HG03060 (cell line): Measurements from ENCODE around the gene MVK.

ENCODE experiments used
- ATAC-seq: cut with Tn5 transposase; IDR thresholded peaks from one replicate; pipeline ENCODE4 v1.9.1; 2021; ENCODE audit warnings: low read depth, moderate number of reproducible peaks; ENCODE audit not compliant: unreplicated experiment

MVK gene

DNA sequence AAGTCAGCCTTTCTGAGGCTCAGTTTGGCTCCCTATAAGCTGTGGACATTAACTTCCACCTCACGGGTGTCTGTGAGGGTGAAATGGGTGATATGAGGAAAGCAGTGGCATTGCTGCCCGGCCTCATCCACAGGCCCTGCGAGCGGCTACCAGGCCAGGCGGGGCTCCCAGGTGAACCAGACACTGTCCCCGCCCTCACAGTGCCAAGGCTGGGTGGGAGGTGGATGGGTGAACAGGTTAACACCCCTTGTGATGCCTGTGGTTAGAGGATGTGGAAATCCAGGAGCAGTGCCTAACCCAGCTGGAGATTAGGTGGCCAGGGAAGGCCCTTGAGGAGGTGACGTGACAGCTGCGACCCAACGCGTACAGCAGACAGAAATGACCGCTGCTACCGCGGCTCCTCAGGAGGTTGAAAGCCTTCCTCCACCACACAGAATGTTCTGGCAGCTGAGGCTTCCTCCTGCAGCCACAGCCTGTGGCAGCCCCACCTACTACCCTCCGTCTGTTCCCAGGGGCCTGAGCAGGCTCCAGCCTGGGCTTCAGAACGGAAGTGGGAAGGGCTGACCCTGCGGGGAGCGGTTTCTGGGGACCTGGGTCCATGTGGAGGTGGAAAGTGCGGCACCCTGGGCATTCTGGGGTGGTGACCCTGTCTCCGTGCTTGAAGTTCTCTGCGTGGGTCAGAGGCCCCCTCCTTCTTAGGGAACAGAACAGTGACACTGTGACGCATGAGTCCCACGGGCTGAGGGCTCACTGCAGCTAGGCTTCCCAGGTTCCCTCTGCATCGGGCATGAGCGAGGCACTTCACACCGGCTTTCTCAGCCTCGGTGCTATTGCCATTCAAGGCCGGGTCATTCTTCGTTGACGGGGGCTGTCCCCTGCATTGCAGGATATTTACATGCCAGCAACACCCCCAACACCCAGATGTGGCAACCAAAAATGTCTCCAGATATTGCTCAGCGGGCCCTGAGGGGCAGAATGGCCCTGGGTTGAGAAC, 10.0 kb upstream of the MVK start:
- no peak for ATAC-seq

DNA sequence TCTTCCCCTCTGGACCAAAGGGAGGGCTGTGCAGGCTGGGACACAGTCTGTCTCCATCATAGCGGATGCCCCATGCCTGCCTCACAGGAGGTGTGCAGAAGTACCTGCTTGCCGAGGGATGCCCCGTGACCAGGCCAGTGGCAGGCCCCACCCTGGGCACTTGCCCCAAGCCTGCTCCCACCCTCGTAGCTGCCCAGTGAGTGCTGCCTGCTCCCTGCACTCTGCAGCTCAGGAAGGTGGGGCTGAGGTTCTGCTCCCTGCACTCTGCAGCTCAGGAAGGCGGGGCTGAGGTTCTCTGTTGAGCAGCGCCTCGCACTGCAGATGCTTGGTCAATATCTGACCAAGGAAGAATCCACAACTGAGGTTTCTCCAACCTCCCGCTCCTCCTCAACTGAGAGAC, 7.2 kb upstream of the MVK start:
- no peak for ATAC-seq

DNA sequence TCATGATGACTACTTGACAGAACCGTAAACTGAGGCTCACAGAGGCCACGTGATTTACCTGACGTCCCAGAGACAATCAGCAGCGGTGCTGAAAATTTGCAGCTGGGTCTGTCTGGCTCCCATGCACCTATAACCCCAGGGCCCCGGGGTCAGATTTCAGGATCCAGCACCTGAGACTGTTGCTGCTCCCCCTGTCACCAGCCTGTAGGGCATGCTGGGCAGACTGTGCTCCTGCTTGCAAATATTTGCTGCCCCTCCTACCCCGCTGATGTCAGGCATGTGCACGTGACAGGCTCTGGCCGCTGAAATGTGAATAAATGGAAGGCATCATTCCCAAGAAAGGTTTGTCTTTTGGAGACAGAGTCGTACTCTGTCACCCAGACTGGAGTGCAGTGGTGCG, 6.3 kb upstream of the MVK start:
- no peak for ATAC-seq

DNA sequence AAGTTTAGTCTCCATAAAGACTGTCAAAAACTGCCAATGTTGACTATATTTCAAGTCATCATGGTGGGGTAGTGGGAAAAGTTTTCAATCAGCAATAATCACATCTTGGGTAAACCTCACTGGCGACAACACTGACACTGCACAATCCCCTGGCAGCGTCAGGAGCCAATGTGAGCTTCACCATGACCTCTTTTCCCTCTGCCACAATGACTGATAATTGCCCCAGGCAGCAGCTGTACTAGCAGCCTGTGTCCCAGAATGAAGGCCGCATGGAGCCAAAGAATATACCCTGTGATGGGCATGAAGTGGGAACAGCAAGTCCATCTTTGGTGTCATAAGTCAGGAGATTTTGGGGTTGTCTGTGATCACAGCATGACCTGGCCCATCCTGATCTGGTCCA, 5.6 kb upstream of the MVK start:
- no peak for ATAC-seq

DNA sequence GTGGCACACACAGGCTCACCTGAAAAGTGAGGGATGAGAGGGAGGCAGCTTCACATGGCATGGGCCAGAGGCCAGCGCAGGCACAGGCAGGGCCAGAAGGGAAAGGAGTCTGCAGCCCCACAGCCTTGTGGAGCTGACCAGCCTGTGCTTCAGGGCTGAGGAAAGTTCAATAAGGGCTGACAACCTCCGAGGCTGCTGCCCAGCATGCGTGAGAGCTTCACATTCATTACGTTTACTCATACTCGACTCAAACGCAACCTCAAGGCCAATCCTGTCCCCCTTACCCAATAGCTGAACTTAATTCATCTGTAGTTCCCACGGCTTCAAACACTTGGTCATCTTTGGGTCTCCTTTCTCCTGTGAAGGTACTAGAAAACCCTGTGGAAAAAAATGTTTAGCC, 5.1 kb upstream of the MVK start:
- ATAC-seq = no peak

DNA sequence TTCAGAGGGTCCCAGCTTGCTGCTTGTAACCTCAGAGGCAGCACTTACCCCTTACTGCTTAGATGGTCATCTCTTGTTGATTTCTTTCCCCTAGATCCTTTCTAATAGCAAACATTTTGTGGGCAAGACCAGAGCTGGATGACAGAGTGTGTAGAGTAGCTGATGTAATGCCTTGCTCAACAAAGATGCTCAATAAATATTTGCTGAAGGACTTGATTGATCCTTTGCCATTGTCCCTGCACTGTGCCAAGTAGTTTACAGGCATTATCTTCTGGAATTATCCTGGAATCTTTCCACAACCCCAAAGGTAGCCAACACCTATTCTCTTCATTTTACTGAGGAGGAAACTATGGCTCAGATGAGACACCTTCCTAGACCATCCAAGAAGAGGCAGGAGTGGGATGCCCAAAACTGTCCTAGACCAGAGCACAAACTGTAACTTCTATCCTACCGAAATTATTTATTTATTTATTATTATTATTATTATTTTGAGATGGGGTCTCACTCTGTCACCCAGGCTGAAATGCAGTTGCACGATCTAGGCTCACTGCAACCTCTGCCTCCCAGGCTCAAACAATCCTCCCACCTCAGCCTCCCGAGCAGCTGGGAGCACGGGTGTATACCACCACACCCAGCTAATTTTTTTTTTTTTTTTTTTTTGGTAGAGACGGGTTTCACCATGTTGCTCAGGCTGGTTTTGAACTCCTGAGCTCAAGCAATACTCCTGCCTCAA, 1.7 kb upstream of the MVK start:
- no peak for ATAC-seq

DNA sequence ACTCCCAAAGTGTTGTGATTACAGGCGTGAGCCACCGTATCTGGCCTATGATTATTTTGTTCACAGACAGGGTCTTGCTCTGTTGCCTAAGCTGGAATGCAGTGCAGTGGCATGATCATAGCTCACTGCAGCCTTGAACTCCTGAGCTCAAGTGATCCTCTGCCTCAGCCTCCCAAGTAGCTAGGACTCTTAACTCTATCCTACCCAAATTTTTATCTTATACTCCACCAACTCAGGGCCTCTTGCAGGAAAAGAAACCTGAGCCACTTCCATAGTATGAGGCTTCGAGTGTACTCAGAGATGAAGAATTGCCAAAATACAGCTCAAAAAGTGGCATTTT, 1.1 kb upstream of the MVK start:
- no peak for ATAC-seq

DNA sequence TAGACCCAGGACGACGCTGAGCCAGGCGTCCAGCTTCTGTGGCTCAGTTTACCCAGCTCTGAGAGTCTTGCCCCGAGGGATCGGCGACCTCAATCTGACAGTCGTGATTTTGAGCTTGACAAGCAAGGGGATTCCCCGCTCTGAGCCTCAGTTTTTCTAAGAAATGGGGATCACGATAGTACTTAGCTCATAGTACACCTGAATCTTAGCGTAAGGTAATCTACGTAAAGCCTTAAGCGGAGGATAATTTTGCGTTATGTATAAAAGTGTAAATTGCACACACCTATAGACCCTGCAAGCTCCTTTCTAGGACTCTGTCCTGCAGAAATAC, 285 bp downstream of the MVK start:
- ATAC-seq = no peak

DNA sequence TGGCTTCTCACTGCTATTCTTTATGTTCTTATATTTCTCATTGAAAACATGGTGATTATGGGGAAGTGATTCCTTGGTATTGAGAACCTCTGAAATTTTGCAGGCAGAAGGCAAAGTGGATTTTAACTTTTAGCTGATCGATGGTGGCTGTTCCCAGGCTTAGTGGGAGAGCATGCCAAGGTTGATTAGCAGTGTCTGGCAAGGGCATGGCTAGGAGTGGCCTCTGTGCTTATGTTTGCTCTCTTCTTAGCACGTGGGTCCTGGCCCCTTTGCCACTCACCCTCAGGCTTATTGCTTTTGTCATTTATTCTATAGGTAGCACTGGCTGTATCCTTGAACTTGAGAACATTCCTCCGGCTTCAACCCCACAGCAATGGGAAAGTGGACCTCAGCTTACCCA, 2.1 kb downstream of the MVK start:
- ATAC-seq = no peak

DNA sequence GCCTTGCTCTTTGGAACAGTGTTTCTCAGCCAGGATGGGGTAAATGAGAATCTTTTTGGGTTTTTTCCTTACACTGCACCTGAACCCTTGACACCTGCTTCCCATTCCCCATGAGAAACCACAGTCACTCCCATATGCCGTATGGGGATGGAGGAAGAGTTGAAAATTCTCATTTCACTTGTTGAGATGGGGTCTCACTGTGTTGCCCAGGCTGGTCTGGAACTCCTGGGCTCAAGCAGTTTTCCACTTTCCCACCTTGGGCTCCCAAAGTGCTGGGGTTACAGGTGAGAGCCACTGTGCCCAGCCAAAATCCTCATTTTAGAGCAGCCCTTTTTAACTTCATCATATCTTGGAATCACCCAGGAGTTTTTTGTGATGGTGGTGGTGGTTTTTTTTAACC, 3.7 kb downstream of the MVK start:
- no peak for ATAC-seq

DNA sequence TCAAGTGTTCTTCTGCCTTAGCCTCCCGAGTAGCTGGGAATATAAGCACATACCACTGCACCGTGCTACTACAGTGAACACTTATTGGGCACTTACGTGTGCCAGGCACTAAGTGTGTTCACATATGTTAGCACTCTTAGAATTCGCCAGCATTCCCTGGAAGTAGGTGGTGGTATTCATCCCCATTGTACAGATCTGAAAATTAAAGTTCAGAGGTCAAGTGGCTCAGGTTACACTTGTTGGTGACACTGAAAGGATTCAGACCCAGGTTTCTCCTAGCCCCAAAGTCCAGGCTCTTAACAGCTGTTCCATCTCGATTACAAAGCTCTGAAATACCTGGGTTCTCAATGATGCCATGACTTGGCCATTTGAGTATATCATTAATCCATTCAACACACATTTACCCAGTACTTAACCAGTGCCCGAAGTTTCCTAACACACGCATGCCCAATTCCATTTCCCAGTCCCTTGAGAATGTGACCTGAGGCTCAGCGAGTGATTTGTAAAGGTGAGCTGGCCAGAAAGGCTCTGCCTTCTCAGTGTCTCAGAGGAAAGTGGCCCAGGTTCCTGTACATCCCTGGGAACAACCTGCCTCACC, 4.8 kb downstream of the MVK start:
- ATAC-seq = no peak

DNA sequence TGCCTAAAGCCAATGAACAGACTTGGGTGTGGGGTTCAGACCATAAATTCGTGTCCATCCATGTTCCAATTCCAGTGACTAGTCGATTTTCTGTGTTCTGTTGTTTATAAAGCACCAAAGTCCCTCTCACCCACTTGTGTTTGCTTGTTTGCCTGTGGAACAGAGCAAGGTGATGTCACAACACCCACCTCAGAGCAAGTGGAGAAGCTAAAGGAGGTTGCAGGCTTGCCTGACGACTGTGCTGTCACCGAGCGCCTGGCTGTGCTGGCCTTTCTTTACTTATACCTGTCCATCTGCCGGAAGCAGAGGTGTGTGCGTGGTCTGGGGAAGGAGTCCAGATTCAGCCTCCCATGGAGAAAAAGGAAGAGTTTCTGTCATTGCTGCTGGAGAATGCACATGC, 6.0 kb downstream of the MVK start:
- ATAC-seq = no peak

DNA sequence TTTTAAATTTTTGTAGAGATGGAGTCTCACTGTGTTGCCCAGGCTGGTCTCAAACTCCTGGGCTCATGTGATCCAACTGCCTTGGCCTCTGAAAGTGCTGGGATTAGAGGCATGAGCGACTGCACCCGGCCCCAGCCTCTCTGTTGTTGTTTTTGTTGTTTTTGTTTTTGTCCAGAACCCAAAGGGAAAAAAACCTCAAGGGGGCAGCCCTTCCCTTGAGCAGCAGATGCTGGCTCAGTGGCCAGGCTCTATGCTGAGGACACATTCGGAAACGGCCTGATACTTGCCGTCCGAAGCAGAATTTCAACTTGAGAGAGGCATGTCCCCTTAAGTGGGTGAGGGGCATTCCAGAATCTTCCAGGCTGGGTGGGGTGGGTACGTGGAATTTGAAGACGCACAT, 6.7 kb downstream of the MVK start:
- ATAC-seq = no peak

DNA sequence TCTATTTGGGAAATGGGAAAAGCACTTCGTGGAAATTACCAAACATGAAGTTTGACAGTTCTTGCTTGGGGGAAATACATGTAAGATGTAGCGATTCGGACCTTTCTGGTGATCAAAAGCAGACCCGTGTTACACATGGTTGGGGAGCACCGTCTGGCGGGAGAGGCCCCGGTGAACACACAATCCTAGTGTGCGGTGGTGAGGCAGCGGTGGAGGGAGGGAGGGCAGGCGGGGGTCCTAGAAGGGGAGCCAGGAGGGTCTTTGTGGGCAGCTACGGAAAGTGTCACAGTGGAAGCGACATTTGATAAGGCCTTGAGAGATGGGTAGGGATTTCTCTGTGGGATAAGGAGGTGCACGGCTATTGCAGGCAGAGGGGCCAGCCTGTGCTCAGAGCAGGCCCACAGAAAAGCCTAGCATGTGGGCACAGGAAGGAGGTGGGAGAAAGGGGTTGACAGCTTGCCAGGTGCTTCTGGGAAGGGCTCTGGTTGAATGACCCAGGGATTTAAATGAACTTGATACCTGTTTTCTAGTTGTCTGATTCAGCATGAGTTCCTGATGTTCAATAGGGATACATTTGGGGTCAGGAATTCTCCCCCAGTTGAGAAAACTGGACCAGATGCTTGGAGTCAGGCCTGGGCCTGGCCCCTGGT, 7.2 kb downstream of the MVK start:
- no peak for ATAC-seq

DNA sequence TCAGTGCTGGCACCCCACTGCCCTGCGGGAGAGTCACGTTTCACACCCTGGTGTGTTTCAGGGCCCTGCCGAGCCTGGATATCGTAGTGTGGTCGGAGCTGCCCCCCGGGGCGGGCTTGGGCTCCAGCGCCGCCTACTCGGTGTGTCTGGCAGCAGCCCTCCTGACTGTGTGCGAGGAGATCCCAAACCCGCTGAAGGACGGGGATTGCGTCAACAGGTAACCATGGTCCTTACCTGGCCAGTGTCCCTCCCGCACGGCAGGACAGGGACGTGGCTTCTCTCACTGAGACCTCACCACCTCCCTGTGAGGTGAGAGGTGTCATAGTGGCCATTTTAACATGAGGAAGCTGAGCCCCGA, 7.7 kb downstream of the MVK start:
- no peak for ATAC-seq

DNA sequence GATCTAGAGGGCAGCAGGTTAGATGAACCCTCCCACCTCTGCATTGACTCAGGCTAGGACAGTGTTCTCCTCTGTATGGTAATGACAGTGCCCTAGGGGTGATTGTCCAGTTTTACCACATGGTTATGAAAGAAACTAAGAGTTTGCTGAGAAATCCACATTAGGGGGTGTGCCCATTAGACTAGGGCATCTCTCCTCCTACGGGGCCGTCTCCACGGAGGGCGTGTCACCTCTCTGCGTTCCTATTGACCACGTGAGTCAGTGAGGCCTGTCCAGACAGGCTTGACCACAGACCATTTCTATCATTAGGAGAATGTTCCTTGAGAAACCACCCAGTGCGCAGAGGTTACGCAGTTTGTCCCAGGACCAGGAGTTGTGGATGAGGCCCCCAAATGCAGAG, 8.3 kb downstream of the MVK start:
- no peak for ATAC-seq

DNA sequence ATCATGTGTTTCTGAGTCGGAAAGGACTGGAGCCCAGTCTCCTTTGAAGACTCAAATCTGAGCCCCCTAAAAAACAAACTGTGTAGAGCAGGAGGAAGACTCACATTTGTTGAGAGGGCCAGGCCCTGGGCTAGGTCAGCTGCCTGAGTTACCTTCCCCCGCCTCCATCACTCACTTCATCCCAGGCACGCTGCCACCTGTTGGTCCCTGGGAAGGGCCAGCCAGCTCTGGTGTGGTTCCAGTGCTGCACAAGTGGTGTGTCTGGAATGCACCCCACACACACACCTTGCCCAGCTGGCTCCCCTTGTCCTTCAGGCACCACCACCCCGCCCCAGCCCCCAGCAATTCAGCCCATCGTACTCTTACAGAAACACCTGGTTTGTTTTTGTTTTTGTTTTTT, 9.0 kb downstream of the MVK start:
- ATAC-seq = no peak

DNA sequence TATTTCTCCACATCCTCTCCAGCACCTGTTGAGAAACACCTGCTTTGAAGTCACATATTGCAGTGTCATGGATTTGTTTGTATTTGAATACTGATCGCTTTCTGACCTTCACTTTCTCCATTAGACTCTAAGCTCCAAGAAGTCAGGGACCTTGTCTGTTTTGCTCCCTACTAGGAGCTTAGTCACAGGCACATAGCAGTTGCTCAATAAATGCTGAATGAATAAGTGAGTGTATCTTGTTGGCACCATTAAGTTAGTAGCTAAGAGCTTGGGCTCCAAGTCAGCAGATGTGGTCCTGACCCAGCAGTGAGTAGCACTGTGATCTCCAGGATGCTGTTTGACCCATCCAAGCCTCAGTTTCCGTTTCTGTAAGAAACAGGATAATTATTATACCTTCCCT, 10.1 kb downstream of the MVK start:
- no peak for ATAC-seq

DNA sequence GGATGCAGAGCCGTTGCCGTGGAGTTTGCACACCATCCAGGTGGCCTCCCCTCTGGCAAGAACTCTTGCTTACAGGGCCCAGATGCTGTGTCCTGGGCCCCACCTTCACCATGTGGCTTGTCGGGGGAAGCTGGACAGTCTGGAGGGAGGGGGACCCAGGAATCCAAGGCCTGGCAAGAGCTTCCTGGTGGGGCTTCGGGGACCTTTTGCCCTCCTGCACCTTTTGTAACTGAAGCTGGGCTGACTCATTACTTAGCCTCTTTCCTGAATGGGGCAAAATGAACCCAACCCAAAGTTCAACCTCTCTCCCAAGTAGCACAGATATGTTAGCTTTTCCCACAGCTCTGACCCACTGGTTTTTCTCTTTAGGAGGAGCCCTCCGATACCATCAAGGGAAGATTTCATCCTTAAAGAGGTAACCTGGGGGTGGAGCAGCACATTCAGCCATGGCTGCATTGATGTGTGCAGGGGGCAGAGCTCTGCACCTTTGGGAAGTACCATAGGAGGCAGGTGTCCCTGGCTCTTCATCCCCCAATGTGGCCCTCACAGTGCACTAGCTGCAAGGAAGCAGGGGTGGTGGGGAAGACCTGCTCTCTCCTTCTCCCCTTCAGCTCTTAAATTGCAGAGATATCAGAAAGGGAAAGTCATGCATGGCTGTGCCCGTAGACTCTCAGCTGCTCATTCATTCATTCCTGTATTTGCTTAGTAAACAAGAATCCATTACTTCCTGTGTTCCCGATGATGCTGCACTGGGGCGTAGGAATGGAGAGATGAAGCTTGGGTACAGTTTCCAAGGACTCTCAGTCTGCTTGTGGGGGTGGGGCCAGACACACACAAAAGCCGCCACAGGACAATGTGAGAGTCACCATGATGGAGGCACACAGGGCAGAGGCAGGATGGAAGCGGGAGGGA, 13.0 kb downstream of the MVK start:
- no peak for ATAC-seq

DNA sequence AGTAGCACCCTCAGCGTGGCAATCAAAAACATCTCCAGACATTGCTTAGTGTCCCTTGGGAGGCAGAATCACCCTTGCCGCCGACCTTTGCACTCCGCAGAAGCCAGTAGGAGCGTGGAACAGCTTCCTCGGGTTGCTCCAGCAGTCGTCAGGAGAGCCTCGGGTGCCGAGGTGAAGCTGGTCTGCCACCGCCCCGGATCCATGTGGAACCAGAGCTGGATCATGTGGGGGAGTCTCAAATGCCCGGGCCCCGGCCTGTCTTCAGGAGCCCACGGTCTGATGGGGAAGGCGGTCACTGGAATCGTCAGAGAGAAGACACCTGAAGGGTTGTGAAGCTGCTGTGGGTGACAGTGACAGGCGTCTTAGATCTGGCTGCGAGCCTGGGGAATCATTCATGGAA, 14.3 kb downstream of the MVK start:
- no peak for ATAC-seq
